ENCODE measurements around the gene CHD6.

DNA sequence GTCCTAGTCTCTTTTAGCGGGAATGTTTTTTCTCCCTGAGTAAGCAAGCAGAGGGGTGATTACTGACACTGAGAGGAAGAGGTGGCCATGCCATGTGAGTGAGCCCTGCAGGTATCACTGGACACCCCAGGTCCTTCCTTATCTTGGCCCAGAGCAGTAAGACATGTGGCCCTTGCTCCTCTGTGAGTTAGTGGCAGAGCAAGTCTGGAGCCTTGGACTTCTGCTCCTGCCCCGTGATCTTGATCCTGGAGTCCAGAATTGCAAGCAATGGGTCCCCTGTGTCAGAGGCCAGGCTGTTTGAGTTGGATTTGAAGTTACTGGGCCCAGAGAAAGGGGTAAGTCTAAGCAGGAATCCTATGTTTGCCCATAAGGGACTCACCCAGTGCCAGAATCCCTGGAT lies 159.4 kb downstream of the CHD6 start:
- TF ChIP-seq CTCF (IDR thresholded peaks at IDR 0.05): no peak
- TF ChIP-seq POLR2A (IDR thresholded peaks at IDR 0.05): no peak

Data from heart left ventricle (tissue), 13 donors.